ENCODE measurements around the gene POMT2.

POMT2 gene

GRCh38 chr14:77245820-77246219, 74.9 kb downstream of the POMT2 start:
- no peak overlapping the region for H3K4me3 ChIP-seq (ENCODE audit: low read depth, low read length)

GRCh38 chr14:77243853-77244252, 76.8 kb downstream of the POMT2 start:
- no peak overlapping the region for H3K4me3 ChIP-seq (ENCODE audit: low read depth, low read length)

GRCh38 chr14:77242752-77243151, 77.9 kb downstream of the POMT2 start:
- H3K4me3 ChIP-seq (ENCODE audit: low read depth, low read length) = no peak overlapping the region

GRCh38 chr14:77241955-77242354, 78.7 kb downstream of the POMT2 start:
- H3K4me3 ChIP-seq (ENCODE audit: low read depth, low read length) = no peak overlapping the region

GRCh38 chr14:77240336-77240915, 80.3 kb downstream of the POMT2 start:
- no peak overlapping the region for H3K4me3 ChIP-seq (ENCODE audit: low read depth, low read length)

GRCh38 chr14:77239412-77239811, 81.3 kb downstream of the POMT2 start:
- H3K4me3 ChIP-seq (ENCODE audit: low read depth, low read length) = no peak overlapping the region

GRCh38 chr14:77238996-77239395, 81.7 kb downstream of the POMT2 start:
- no peak overlapping the region for H3K4me3 ChIP-seq (ENCODE audit: low read depth, low read length)

- no peak overlapping the region for H3K4me3 ChIP-seq (ENCODE audit: low read depth, low read length)
Measured at GRCh38 chr14:77238356-77238755, 82.3 kb downstream of the POMT2 start.

- H3K4me3 ChIP-seq (ENCODE audit: low read depth, low read length) = no peak overlapping the region
Measured at GRCh38 chr14:77236814-77237213, 83.9 kb downstream of the POMT2 start.

GRCh38 chr14:77231721-77232120, 89.0 kb downstream of the POMT2 start:
- no peak overlapping the region for H3K4me3 ChIP-seq (ENCODE audit: low read depth, low read length)

GRCh38 chr14:77230914-77231313, 89.8 kb downstream of the POMT2 start:
- H3K4me3 ChIP-seq (ENCODE audit: low read depth, low read length) = no peak overlapping the region

- H3K4me3 ChIP-seq (ENCODE audit: low read depth, low read length) = no peak overlapping the region
Measured at GRCh38 chr14:77228056-77228455, 92.6 kb downstream of the POMT2 start.

- H3K4me3 ChIP-seq (ENCODE audit: low read depth, low read length) = no peak overlapping the region
Measured at GRCh38 chr14:77225892-77226557, 94.7 kb downstream of the POMT2 start.

- H3K4me3 ChIP-seq (ENCODE audit: low read depth, low read length) = no peak overlapping the region
Measured at GRCh38 chr14:77225254-77225653, 95.4 kb downstream of the POMT2 start.

Measured in iPS-11a (cell line).